Activated CD8-positive, alpha-beta memory T cell treated with anti-CD3 and anti-CD28 coated beads, Interleukin-2, amount 50 U/mL, for 1 hour (primary cell): Measurements from ENCODE around the gene POLE3.
A peak's percentile ranks its signal among the peaks of the same experiment; 100 is the strongest.
"Not testable (repeated sequence)": the region's sequence is repeated elsewhere in the genome, so short reads cannot be mapped to it uniquely, and the experiment has no call there.

Source experiments
- DNase-seq: peaks from one replicate; pipeline ENCODE4 v3.0.0-alpha.2; 2020; ENCODE audit errors: extremely low read depth

POLE3 gene, protein sequence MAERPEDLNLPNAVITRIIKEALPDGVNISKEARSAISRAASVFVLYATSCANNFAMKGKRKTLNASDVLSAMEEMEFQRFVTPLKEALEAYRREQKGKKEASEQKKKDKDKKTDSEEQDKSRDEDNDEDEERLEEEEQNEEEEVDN

DNA sequence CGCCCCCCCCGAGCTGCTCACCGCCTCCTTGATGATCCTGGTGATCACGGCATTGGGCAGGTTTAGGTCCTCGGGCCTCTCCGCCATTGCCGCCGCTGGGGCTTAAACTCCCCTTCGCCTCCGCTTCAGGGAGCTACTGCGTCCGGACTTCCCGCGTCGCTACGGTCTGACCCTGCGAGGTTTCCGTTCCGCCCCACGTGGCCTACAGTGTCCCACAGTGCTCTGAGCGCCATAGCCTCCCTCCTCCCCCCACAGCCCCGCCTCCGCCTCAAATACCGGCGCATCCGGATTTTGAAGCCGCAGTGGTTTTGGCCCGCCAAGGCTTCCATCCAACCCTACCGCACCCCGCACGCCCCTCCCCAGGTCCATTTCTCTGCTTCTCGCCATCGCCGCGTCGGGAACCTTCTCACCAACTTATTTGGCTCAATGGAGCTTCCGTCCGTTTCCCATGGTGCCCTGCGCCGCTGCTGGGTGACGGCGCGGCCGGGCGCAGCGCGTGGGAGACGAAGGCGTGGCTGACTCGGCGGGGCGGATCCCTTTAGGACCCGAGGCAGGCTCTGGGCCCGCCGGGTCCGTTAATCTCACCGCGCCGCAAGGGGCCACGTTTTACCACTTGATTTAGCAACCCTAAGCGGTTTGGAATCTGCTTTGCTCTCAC, at the start of gene POLE3, which contains the start of gene C9orf43:
Gene POLE3 (minus strand): TSS at position 469 of the 658 bp plus-strand sequence. CDS start 382 bp downstream, at position 87.
Gene C9orf43 (plus strand): TSS at position 541 of the 658 bp plus-strand sequence. CDS start 2,747 bp downstream, outside the sequence.
- peak; percentile 81 for DNase-seq

DNA sequence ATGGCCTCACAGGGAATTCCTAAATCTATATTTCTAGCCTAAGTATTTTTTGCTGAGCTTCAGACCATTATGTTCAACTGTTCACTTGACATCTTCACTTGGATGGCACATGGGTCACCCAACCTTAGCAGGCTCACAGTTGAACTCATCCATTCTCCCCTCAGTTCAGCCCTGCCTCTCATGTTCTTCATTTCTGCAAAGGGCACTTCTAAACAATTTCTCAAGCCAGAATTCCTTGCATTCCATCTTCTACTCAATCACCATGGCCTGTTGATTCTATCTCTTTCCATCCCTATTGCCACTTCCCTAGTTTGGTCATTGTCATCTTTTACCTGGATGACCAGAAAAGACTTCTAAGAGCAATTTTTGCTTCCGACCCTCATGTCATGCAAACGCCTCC, 45.8 kb upstream of the POLE3 start:
- DNase-seq: no peak

DNA sequence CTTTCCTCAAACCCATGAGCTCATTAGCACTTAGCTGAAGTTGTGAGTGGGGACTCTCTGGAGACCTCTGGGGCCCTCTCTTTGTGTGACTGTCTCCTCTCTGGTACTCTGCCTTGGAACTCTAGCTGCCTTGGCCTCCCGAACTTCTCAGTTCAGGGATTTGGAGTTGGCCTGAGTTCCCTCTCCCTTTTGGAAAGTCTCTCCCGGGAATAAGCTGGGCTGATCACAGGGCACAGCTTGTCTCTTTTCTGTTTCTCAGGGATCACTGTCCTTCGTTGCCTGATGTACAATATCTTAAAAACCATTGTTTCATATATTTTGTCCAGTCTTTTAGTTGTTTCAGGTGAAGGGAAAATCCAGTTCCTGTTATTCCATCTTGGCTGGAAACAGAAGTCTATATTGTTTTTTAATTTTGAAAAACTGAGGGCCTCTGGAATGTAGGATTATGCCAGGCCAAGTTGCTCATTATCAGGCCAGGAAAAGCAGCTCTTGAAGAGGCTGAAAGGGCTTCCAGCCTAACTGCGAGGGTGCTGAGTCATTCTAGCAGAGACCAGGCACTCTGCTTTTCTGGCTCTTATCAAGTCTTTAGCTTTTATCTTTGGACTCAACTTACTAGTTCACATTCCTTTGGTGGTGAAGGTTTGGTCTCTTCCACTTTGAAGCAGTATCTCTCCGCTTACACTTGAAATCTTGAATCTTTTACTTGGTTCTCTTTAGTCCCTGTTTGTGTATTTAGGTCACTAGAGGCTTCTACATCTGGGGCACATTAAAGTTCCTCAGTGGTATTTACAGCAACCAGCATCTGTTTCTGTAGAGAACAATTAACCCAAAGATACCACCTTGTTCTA, 44.7 kb upstream of the POLE3 start:
- no peak for DNase-seq

DNA sequence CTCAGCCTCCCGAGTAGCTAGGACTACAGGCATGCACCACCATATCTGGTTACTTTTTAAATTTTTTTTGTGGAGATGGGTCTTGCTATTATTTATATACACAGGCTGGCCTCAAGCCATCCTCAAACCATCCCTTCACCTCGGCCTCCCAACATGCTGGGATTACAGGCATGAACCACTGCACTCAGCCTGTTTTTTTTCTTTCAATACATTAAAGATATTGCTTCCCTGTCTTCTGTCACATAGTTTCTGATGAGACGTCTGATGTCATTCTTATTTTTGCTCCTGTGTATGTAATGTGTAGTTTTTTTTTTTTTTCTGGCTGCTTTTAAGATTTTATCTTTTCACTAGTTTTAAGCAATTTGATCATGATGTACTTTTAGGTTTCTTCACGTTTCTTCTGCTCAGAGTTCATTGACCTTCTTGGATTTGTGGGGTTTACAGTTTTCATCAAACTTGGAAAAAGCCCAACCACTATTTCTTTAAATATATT, 41.7 kb upstream of the POLE3 start:
- DNase-seq: no peak

DNA sequence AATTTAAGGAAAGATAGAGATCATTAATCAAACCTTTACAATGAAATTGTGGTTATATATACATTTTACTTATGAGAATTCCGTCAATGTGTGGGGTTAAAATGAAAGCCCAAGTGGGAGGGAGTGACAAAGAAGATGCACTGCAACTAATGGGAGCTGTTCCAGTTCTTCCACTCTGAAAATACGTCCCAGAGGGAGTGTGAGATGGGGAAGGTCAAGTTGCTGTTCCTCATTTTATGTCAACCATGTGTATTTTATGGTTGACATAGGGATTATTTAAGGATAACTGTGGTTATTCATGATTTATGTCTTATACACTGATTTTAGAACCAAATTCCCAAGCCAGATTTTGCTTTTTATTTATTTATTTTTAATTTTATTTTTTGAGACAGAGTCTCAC, 38.9 kb upstream of the POLE3 start:
- DNase-seq: no peak

DNA sequence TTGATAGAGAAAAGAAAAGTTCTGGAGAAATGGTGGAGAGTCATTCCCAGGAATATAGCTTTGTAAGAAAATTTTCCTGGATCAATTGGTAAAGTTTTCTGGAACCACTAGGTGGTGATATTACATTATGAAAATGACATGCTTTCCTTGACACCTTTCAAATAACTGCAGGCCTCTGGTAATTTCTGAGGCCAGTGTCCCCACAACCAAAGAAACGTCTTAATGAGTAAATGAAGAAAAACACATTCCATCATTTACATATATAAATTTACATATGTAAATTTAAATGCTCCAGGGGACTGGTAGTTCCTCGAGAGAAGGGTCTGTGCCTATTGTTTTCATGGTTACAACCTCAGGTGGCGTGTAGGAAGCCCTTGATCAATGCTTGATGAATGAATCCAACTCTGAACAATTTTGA, 35.9 kb upstream of the POLE3 start:
- DNase-seq: no peak

DNA sequence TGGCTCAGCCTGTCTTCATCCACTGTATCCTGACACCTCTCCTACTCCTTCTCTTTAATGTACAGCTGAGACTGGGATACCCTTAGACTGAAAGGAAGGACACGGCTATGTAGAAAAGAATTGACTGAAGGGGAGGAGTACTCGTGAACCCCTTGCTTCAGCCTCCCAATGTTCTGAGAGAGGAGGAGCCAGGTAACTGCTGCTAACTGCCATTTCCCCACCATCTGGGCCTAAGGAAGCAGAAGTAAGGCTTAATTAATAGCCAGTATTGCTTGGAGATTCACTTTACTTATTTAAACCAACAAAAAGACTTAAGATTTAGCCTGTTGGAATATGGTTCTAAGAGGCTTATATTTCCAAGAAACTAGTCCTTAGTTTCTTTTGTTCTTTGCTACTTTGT, 34.3 kb upstream of the POLE3 start:
- DNase-seq: no peak

DNA sequence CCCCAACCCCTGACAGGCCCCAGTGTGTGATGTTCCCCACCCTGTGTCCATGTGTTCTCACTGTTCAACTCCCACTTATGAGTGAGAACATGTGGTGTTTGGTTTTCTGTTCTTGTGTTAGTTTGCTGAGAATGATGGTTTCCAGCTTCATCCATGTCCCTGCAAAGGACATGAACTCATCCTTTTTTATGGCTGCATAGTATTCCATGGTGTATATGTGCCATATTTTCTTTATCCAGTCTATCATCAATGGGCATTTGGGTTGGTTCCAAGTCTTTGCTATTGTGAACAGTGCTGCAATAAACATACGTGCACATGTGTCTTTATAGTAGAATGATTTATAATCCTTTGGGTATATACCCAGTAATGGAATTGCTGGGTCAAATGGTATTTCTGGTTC, 27.2 kb upstream of the POLE3 start:
- not testable (repeated sequence) for DNase-seq

DNA sequence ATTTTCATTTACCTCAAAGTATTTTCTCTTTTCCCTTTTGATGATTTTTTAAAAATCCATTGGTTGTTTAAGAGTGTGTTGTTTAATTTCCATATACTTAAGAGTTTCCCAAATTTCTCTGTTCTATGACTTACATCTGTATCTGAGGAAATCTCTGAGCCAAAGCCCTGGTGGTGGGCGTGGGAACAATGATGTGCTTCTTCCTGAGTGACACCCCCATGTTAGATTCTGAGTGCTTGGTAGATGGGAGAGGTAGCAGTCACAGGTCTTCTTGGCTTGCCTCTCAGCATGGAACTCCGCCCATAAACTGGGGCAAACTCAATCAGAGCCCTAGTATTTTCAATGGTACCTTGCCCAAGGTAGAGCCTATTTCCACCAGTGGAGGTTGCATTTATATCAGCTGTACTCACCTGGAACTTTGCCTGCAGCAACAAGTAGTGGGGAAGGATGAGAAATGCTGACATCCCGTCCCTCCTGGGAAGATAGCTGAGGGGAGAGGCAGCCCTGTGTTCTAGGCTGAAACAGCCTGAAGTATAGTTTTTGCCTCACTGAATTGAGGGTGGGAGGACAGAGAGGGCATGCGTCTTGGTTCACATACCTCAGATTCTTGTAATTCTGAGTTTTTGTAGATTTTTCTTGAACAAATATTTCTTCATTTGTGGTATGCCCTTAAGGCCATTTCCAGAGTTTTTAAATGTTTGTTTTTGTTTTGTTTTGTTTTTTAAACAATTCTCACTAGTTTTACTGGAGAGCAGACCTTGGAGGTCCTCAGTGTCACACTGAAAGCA, 26.4 kb upstream of the POLE3 start:
- DNase-seq: no peak

DNA sequence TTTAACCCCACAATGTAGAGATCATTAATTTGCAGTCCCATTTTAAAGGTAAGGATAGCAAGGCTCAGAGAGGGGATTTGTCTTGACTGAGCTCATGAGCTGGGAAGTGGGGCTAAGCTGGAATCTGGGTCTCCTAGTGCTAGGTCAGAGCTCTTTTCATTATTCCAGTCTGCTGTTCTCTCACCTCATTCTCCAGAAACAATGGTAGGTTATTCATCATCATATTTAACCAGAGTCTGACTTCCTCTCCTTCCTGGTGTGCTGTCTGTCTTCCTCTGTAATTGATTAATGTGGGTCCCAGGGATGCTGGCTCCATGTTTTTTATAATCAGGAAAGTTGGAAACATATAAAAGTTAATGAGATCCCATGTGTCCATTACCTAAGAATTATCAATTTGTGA, 20.7 kb upstream of the POLE3 start:
- DNase-seq: no peak

DNA sequence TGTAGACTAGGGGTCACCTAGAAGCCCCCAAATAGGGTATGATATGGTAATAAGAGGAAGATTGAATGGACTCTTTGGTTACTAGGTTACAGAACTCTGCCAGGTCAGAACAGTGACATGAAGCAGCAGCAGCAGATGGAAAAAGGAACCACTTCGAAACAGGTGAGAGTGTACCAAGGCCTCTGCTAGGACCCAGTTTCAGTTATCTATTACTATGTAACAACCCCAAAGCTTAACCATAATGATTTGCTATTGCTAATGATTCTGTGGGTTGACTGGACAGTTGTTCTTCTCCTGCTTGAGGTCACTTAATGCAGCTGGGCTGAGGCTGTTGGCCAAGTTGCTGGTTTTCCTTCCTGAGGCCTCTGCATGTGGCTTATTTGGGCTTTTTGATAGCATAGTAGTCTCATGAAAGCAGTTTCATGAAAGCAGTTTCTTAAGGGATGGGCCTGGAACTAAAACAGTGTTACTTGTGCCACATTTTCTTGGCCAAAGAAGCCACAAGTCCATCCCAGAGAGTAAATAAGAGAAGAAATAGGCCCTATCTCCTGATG, 17.7 kb upstream of the POLE3 start:
- no peak for DNase-seq

DNA sequence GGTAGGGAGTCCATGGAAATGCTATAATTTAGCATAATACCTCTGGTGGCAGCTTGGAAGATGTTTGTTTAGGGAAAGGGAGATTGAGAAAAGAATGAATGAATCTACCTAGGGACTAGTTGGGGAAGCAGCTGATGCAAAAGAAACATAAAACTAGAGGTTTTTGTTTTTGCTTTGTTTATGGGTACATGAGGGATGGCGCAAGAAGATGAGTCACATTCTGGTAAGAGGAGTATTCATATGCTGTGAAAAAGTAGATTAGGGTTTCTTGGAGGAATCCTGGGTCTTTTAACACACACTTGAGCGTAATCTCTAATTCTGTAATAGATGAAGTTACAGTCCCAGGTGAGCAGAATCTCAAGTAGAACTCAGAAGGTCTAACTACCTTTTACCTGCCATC, 17.2 kb upstream of the POLE3 start:
- no peak for DNase-seq

DNA sequence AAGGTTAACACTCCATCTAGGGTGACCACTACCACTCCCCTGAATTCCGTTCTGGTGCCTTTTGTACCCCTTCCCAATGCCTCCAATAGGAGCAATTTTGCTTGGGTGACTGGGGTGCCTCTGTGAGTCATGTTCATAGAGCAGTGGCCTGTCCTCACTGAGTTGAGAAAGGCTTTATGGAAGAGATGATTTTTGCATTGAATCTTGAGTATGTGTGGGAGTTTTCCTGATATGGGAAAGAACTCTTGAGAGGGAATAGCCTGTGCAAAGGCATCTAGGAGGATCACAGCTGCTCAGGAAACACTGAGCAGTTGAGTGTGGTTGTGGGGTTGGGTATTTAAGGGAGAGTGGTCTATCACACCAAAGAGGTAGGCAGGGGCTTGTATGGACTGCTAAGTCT, 16.2 kb upstream of the POLE3 start:
- DNase-seq: no peak

DNA sequence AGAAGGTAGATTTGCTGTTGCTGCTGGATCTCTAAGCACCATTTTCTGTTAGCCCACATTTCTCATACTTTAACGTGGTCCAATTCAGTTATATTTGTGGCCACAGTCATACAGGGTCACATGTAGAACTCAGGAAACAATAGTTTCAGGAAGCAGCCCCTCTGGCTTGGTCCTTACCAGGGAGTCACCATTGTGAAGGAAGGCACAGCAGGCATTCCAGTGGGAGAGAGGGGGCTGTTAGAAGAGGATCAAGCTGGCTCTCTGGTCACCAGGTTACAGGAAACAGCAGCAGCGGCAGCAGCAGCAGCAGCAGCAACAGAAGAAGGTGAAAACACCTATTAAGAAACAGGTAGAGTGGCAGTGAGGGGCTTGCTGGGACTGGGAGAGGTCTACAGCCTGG, 14.6 kb upstream of the POLE3 start:
- no peak for DNase-seq

DNA sequence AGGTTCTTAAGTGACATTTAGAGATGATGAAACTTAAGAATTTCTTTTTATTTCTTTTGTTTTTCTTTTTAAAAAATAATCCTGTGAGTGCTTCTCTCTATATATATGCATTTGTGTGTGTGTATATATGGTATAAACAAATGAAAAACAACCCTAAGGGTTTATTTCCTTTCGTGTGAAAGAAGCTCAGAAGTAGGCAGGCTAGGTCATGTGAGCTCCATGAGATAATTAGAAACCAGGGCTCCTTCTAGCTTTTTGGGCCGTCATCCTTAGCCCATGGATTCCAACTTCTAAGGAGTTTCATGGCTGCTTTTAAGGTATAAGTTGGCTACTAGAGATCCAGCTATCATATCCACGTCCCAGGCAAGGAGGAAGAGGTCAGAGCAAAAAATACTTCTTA, 11.3 kb upstream of the POLE3 start:
- DNase-seq: no peak

DNA sequence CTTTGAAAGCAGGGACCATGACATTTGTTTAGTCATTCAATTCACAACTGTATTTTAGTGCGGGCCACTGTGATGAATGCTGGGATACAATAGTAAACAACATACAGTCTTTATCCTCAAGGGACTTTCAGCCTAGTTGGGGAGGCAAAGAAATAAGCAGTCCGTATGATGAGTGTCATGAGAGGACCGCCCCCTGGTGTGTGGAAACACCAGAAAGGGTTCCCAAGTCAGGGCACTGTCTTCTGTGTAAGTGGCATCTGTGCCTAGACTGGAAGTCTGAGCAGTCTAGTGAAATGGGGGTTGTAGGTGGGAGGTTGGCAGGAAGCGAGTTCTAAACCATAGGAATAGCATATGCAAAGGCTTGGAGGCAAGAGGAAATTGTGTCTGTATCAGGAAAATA, 6.9 kb upstream of the POLE3 start:
- DNase-seq: no peak

DNA sequence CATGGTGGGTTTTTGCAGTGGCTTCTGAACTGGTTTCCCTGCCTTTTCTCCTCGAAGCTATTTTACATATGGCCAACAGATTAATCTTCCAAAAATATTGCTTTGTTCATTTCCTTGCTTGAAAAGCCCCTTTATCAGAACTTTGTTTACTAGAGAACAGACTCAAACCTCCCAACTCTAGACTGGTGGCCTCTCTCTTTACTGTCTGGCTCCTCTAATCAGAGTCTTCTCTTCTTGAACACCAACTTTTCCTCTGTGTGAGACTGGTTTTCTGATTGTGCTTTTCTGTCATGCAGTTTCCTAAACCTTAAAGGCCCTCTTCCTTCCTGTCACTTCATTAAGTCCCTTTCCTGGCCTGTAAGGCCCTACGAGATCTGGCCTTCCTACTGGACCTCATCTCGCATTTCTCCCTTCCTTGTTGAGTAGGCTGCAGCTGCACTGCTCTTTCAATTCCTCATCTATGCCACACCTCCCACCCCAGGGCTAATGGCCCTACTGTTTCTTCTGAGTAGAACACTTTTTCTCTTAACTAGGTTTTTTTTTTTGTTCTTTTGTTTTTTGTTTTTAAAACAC, 5.8 kb upstream of the POLE3 start:
- DNase-seq: no peak

DNA sequence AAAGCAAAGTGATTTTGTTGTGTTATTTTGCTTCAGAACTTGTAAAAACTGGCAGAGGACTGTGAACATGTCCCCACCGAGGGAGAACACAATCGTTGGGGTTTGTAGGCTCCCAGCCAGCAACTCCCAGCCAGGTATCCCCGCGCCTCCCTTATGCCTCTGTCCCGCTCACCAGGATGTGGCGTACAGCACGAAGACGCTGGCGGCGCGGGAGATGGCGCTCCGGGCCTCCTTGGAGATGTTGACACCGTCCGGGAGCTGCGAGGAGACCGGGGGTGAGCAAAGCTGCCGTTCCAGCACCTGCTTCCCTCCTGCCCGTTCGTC, 630 bp downstream of the POLE3 start:
- no peak for DNase-seq

DNA sequence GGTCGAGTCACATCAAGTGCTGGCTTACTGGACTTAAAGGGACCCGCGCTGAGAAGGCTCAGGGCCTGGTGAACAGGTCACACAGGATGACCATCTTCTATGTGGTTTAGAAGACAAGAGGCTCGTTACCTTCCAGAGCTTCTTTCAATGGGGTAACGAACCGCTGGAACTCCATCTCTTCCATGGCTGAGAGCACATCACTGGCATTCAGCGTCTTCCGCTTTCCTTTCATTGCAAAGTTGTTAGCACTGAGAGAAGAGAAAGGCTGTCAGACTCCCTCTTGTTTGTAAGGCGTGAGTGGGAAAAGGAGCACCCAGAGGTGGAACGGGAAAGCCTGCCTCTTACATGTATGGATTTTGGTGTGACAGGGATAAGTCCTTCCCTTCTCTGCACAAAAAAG, 994 bp downstream of the POLE3 start:
- DNase-seq: no peak

DNA sequence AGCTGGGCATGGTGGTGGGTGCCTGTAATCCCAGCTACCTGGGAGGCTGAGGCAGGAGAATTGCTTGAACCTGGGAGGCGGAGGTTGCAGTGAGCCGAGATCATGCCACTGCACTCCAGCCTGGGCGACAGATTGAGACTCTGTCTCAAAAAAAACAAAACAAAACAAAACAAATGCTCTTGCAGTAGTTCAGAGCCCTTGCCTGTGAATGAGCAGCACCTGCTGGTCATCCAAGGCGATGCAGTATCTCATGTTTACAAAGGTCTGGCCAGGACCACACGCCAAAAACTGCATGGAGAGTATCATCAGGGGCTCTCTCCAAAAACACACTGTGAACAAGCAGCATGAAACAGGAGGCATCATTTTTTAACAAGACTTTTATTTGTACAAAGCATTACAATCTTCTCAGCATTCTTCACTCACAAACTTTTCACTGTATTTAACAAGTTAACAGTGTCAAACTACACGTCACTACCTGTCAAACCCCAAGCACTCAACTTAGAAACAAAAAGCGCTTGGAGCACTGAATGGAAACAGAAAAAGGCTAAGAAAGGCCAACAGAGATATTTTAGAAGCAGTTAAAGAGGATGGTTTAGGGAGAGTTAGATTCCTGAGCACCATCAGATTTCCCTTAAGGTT, 3.5 kb downstream of the POLE3 start:
- DNase-seq: peak; percentile 9

DNA sequence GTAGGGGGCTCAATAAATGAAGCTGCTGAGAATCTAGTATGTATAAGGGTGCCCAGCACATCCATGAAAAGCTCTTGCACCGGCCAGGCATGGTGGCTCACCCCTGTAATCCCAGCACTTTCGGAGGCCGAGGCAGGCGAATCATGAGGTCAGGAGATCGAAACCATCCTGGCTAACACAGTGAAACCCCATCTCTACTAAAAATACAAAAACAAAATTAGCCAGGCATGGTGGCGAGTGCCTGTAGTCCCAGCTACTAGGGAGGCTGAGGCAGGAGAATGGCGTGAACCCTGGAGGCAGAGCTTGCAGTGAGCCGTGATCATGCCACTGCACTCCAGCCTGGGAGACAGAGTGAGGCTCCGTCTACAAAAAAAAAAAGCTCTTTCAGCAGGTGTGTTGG, 4.1 kb downstream of the POLE3 start:
- DNase-seq: not testable (repeated sequence)
